IPS-15b (cell line): Measurements from ENCODE around the gene TRIM27.
"Not testable (repeated sequence)": the region's sequence is repeated elsewhere in the genome, so short reads cannot be mapped to it uniquely, and the experiment has no call there.

Source experiments
- H3K27me3 ChIP-seq: one replicate; pipeline ENCODE4 v1.6.1; 2013; ENCODE audit warnings: low read length; ENCODE audit not compliant: control insufficient read depth, insufficient read depth
- H3K36me3 ChIP-seq: one replicate; pipeline ENCODE4 v1.6.1; 2013; ENCODE audit warnings: low read length; ENCODE audit not compliant: control insufficient read depth, insufficient read depth
- H3K4me1 ChIP-seq: one replicate; pipeline ENCODE4 v1.6.1; 2013; ENCODE audit warnings: mild to moderate bottlenecking, low read length; ENCODE audit not compliant: control insufficient read depth, insufficient read depth
- H3K4me3 ChIP-seq: one replicate; pipeline ENCODE4 v1.5.1; 2013; ENCODE audit warnings: low read depth, low read length
- H3K9ac ChIP-seq: one replicate; pipeline ENCODE4 v1.6.1; 2013; ENCODE audit warnings: low read depth, mild to moderate bottlenecking, low read length
- H3K9me3 ChIP-seq: one replicate; pipeline ENCODE4 v1.6.1; 2013; ENCODE audit warnings: mild to moderate bottlenecking, low read length; ENCODE audit not compliant: control insufficient read depth, insufficient read depth

The TRIM27 gene

DNA sequence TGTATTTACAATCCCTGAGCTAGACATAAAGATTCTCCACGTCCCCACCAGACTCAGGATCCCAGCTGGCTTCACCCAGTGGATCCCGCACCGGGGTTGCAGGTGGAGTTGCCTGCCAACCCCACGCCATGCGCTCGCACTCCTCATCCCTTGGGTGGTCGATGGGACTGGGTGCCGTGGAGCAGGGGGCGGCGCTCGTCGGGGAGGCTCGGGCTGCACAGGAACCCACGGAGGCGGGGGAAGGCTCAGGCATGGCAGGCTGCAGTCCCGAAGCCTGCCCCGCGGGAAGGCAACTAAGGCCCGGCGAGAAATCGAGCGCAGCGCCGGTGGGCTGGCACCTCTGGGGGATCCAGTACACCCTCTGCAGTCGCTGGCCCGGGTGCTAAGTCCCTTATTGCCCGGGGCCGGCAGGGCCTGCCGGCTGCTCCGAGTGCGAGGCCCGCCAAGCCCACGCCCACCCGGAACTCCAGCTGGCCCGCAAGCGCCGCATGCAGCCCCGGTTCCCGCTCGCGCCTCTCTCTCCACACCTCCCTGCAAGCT is 25.9 kb upstream of the TRIM27 start:
- not testable (repeated sequence) for H3K36me3 ChIP-seq, H3K27me3 ChIP-seq, H3K9me3 ChIP-seq, H3K4me1 ChIP-seq, H3K4me3 ChIP-seq, H3K9ac ChIP-seq

DNA sequence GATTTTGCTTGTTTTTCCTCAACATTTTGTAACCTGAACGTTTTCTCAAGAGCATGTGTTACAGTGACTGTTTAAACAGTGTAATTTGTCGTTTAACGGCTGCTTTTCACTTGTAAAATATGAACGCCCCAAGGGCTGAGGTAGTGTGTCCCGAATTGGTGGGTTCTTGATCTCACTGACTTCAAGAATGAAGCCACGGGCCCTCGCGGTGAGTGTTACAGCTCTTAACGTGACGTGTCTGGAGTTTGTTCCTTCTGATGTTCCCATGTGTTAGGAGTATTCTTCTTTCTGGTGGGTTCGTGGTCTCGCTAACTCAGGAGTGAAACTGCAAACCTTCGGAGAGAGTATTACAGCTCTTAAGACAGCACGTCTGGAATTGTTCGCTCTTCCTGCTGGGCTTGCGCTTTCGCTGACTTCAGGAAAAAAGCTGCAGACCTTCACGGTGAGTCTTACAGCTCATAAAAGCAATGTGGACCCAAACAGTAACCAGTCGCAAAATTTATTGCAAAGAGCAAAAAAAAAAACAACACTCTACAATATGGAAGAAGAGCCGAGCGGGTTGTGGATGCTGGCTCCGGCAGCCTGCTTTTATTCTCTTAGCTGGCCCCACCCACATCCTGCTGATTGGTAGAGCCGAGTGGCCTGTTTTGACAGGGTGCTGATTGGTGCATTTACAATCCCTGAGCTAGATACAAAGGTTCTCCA is 25.1 kb upstream of the TRIM27 start:
- Histone ChIP-seq H3K27me3 (peaks cover 3% of the 10 kb centered on the region), H3K9ac (peak overlapping the region; percentile 24), H3K4me1 (peaks cover 7% of the 10 kb centered on the region), H3K4me3 (no peak overlapping the region), H3K9me3 (no peaks in the 10 kb centered on the region), H3K36me3 (no peaks in the 10 kb centered on the region)

- Histone ChIP-seq H3K36me3 (no peaks in the 10 kb centered on the region), H3K4me3 (no peak overlapping the region), H3K9me3 (no peaks in the 10 kb centered on the region), H3K9ac (no peak overlapping the region), H3K4me1 (peaks cover 7% of the 10 kb centered on the region), H3K27me3 (no peaks in the 10 kb centered on the region)
Observed at GRCh38 chr6:28947831-28948270, 24.1 kb upstream of the TRIM27 start.

DNA sequence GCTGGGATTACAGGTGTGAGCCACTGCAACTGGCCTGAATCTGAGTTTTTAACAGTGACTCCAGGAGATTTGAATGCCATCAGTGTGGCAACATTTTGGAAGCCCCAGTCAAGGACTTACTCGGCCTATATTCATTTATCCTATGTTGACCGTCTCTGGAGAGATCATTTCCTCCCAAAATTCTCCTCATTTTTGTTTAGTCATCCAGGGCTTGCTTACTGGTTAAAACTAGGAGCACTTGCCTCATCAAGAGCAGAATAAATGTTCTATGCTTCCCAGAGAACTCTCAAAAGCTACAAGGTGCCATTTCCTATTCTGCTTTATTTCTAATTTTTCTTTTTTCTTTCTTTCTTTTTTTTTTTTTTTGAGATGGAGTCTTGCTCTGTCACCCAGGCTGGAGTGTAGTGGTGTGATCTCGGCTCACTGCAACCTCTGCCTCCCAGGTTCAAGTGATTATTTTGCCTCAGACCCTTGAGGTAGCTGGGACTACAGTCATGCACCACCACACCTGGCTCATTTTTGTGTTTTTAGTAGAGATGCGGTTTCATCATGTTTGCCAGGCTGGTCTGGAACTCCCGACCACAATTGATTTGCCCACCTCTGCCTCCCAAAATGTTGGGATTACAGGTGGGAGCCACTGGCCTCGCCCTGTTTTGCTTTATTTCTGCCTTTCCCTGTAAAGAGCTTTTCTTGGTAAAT is 23.4 kb upstream of the TRIM27 start:
- H3K4me3 ChIP-seq: no peak overlapping the region
- no peaks in the 10 kb centered on the region for H3K36me3 ChIP-seq
- H3K9ac ChIP-seq: no peak overlapping the region
- no peaks in the 10 kb centered on the region for H3K9me3 ChIP-seq
- H3K4me1 ChIP-seq: peaks cover 7% of the 10 kb centered on the region
- no peaks in the 10 kb centered on the region for H3K27me3 ChIP-seq

DNA sequence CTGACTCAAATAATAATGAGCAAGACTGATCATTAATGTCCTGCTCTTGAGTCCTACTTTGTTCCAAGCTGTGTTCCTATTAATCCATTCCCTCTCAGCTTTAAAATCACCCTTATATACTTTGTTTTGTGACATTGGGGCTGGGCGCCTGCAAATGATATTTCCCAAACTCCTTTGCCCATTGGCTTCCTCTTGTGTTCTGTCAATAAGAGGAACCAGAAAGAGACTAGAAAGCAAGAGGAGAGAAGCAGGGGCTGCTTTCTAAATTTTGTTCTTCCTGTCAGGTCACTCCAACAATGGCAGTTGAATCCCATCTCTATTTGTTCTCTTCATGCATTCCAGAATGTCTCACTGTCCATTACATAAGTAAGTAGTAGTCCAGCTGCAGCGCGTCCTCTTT is 21.6 kb upstream of the TRIM27 start:
- Histone ChIP-seq H3K36me3 (no peaks in the 10 kb centered on the region), H3K27me3 (no peaks in the 10 kb centered on the region), H3K4me3 (no peak overlapping the region), H3K4me1 (peaks cover 7% of the 10 kb centered on the region), H3K9ac (no peak overlapping the region), H3K9me3 (no peaks in the 10 kb centered on the region)

- Histone ChIP-seq H3K9me3 (no peaks in the 10 kb centered on the region), H3K9ac (peak overlapping the region; percentile 10), H3K4me1 (peaks cover 7% of the 10 kb centered on the region), H3K27me3 (no peaks in the 10 kb centered on the region), H3K4me3 (peak overlapping the region; percentile 89), H3K36me3 (no peaks in the 10 kb centered on the region)
Observed at GRCh38 chr6:28944412-28944865, 20.7 kb upstream of the TRIM27 start.

DNA sequence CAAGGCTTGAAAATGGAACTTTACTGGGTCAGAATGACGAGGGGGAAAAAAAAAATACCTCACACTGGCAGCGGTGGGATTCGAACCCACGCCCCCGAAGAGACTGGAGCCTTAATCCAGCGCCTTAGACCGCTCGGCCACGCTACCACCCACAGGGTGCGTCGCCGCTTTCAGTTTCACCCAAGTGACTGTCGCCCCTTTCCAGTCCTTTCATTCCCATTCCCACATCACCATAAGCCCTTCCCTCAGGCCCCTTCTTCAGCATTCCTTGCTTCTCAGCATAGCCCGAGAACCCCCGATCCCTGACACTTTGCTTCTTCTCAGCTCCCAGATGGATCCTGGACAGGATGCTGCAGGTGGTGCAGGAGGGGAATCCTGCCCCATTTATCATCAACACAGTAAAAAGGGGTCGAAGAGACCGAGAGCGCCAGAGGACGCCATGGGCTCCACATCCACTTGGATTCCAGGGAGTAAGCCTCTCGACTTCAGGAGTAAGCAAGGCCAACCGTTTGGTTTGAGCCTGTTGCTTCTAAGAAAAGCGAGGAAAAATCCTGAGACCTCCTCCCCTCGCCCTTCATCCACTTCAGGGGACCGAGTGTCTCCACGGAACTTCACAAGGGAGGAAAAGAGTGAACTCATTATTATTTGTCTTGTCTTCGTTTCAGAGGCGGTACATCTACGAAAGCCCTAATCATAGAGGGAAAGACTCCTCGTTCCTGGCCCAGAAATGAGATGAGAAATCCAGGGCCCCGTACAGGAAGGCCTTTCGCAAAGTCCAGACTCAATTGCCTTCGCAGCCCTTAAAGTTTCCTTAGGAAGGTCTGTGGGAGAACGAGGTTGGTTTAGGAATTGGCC is 20.0 kb upstream of the TRIM27 start:
- Histone ChIP-seq H3K27me3 (no peaks in the 10 kb centered on the region), H3K4me3 (peak overlapping the region; percentile 89), H3K4me1 (peaks cover 4% of the 10 kb centered on the region), H3K36me3 (no peaks in the 10 kb centered on the region), H3K9me3 (no peaks in the 10 kb centered on the region), H3K9ac (peak overlapping the region; percentile 51)

DNA sequence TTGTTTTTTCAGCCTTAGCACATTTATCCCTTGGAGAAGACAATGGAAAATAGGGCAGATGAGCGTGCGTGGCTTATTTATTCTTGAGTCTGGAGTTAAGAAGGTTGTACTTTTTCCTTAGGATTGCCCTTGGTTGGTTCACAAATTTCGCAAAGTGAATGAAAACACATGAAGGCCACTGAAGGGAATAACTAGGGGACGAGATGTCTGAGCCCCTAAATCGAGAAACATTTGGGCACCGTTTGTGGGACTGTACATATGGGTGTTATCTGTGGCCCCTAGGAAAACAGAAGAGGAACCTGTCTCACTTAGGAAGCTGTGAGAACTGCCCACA is 19.4 kb upstream of the TRIM27 start:
- H3K36me3 ChIP-seq: no peaks in the 10 kb centered on the region
- peak overlapping the region; percentile 89 for H3K4me3 ChIP-seq
- H3K27me3 ChIP-seq: no peaks in the 10 kb centered on the region
- no peaks in the 10 kb centered on the region for H3K9me3 ChIP-seq
- peak overlapping the region; percentile 51 for H3K9ac ChIP-seq
- no peaks in the 10 kb centered on the region for H3K4me1 ChIP-seq

- H3K9me3 ChIP-seq: no peaks in the 10 kb centered on the region
- peak overlapping the region; percentile 91 for H3K4me3 ChIP-seq
- H3K27me3 ChIP-seq: no peaks in the 10 kb centered on the region
- no peaks in the 10 kb centered on the region for H3K36me3 ChIP-seq
- no peaks in the 10 kb centered on the region for H3K4me1 ChIP-seq
- H3K9ac ChIP-seq: no peak overlapping the region
Observed at GRCh38 chr6:28941684-28942448, 18.1 kb upstream of the TRIM27 start.

DNA sequence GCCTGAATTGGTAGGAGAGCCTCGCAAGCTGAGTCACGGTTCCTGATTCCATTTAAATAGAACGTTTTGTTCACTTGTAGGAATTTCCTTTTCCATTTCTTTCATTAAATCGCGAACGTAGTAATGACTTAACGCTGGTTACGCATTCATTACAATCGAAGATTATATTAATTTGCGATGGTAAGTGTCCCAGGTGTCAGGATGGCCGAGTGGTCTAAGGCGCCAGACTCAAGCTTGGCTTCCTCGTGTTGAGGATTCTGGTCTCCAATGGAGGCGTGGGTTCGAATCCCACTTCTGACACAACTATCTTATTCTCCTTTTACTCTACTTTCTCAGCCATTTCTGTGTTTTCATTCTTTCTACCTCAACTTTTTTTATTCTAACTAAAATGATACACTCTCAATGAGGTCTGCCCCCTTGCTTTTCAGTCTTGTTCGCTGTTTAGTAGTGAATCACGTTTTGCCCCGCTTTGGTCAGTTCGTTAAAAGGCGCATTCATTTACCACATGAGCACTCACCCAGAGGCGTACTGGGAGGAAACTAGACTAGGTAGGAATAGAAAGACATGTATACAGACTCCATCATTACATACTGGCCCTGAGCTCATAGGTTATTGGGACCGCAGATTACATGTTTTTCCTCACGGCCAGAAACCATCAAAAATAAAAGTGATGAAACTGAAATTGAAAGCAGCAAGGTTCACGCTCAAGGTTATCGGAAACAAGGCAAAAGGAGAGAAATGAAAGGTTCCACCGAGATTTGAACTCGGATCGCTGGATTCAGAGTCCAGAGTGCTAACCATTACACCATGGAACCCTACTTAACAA is 17.3 kb upstream of the TRIM27 start:
- Histone ChIP-seq H3K36me3 (no peaks in the 10 kb centered on the region), H3K9ac (peak overlapping the region; percentile 38), H3K9me3 (no peaks in the 10 kb centered on the region), H3K4me3 (peak overlapping the region; percentile 91), H3K4me1 (no peaks in the 10 kb centered on the region), H3K27me3 (no peaks in the 10 kb centered on the region)
